Progenitor cell of endocrine pancreas (in vitro differentiated cells): ENCODE data around the gene TREX2. TPM values are rescaled to one million over a fixed set of nuclear protein-coding genes. Genes with fewer than 3 reads are reported as not detected.

Experiments
- DNase-seq: peaks from one replicate; pipeline ENCODE4 v3.0.0; 2021; ENCODE audit warnings: low spot score; ENCODE audit not compliant: unreplicated experiment
- H3K27ac Mint-ChIP-seq: 2 replicates; pipeline ENCODE4 v1.8.0; 2021; ENCODE audit warnings: mild to moderate bottlenecking, moderate library complexity, mixed read lengths
- H3K27me3 Mint-ChIP-seq: 2 replicates; pipeline ENCODE4 v1.8.0; 2021; ENCODE audit warnings: mixed read lengths
- H3K36me3 Mint-ChIP-seq: 2 replicates; pipeline ENCODE4 v1.8.0; 2022; ENCODE audit warnings: mixed read lengths; ENCODE audit not compliant: insufficient read depth
- H3K4me1 Mint-ChIP-seq: 2 replicates; pipeline ENCODE4 v1.8.0; 2021; ENCODE audit warnings: low read depth, mixed read lengths
- H3K4me3 Mint-ChIP-seq: 2 replicates; pipeline ENCODE4 v1.8.0; 2021; ENCODE audit warnings: low read depth, mild to moderate bottlenecking, moderate library complexity, mixed read lengths
- H3K9me3 Mint-ChIP-seq: 2 replicates; pipeline ENCODE4 v1.8.0; 2021; ENCODE audit warnings: low read depth, mixed read lengths
- total RNA-seq: library from RNA; stranded (reverse); gene quantifications from 2 replicates; pipeline ENCODE4 v1.2.1, GENCODE V29; 2021
- TF ChIP-seq, protein P1 (sequence below): fragments of 200-600 bp; sonication (generic); IDR thresholded peaks from one replicate; pipeline ENCODE4 v1.5.0; 2021; ENCODE audit warnings: antibody characterized with exemption, mild to moderate bottlenecking; ENCODE audit not compliant: unreplicated experiment

Gene TREX2
- total RNA-seq, 1 donor from 2014 or later: 0.41 TPM

DNA sequence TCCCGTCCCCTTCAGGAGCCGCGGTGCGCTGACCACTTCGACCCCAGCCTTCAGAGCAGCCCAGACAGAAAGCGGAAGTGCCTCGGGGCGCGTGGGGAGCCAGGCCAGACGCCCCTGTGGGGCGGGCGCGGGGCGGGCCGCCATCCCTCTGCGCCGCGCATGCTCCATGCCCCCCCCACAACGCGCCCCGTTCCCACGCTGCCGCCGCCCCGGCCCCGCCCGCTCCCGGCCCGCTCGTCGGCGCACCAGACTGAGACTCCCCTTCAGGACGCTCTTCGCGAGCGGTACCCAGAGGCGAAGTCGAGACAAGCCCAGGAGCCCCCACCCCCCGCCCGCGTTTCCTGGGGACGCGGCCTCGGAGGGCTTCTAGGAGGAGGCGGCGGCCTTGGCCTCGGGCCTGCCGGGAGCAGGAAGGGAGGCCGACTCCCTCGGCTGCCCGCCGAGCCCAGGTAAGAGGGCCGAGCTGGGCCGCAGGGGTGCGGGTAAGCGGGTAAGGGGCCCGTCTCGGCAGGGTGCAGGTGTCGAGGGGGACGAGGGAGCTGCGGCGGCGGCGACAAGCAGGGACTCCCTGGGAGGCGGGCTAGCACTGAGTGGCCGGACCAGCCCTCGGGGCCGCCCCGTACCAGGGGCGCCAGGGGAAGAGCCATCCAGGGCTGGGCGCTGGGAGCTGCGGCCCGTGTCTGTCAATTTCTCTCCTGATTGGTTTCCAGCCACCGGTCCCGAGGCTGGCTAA lies 34.4 kb downstream of the TREX2 start, which contains the start of gene ZFP92:
TSS of gene ZFP92 (plus strand) at position 218 of the 733 bp plus-strand sequence. CDS start 6,851 bp downstream, outside the sequence.
- peaks cover 22% of the 10 kb centered on the region for H3K27me3 Mint-ChIP-seq
- TF ChIP-seq, protein P1, sequence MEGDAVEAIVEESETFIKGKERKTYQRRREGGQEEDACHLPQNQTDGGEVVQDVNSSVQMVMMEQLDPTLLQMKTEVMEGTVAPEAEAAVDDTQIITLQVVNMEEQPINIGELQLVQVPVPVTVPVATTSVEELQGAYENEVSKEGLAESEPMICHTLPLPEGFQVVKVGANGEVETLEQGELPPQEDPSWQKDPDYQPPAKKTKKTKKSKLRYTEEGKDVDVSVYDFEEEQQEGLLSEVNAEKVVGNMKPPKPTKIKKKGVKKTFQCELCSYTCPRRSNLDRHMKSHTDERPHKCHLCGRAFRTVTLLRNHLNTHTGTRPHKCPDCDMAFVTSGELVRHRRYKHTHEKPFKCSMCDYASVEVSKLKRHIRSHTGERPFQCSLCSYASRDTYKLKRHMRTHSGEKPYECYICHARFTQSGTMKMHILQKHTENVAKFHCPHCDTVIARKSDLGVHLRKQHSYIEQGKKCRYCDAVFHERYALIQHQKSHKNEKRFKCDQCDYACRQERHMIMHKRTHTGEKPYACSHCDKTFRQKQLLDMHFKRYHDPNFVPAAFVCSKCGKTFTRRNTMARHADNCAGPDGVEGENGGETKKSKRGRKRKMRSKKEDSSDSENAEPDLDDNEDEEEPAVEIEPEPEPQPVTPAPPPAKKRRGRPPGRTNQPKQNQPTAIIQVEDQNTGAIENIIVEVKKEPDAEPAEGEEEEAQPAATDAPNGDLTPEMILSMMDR: no peak
- H3K36me3 Mint-ChIP-seq: no peaks in the 10 kb centered on the region
- H3K27ac Mint-ChIP-seq: no peak within 1 kb of the TSS
- H3K9me3 Mint-ChIP-seq: peaks cover 6% of the 10 kb centered on the region
- no peaks in the 10 kb centered on the region for H3K4me1 Mint-ChIP-seq
- peak within 1 kb of the TSS; percentile 63 for H3K4me3 Mint-ChIP-seq
- DNase-seq: no peak

DNA sequence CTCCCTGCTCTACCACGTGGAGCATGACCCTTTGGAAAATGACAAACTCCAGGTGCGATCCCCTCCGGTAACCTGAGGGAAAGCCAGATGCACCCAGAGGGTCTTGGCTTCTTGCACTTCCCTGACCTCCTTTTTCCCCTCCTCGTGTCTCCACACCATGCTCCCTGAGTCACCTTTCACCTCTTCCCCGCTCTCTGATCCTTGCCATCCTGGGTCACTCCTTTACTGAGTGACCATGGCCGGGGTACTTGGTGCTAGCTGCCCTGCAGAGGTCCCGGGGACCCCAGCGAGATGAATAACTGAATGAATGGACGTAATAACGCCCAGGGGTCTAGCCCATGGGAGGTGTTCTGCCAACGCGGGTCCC lies 35.0 kb downstream of the TREX2 start:
- H3K4me1 Mint-ChIP-seq: no peaks in the 10 kb centered on the region
- peaks cover 24% of the 10 kb centered on the region for H3K27me3 Mint-ChIP-seq
- TF ChIP-seq, protein P1: no peak
- no peak overlapping the region for H3K27ac Mint-ChIP-seq
- DNase-seq: no peak
- no peaks in the 10 kb centered on the region for H3K36me3 Mint-ChIP-seq
- peaks cover 5% of the 10 kb centered on the region for H3K9me3 Mint-ChIP-seq
- peak overlapping the region; percentile 63 for H3K4me3 Mint-ChIP-seq

DNA sequence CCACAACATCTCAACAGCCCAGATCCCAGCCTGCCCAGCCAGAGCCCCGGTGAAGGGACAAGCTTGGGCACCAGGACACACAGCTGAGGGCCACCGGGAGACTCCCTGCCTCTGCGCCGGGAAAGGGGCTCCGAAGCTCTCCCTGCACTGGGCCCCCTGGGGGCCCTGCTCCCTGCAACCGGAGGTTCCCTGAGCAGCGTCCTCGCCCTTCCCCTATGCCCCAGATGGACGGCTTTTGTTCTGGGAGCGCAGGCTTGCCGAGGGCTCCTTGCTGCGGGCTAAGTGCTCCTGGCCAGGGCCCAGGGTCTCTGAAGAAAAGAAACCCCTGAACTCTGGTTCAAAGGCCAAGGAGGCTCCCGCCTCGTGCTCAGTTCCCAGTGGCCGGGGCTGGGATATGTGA lies 35.5 kb downstream of the TREX2 start:
- Mint-ChIP-seq H3K9me3 (peaks cover 5% of the 10 kb centered on the region), H3K4me1 (no peaks in the 10 kb centered on the region), H3K4me3 (no peak overlapping the region), H3K27ac (no peak overlapping the region), H3K27me3 (peaks cover 29% of the 10 kb centered on the region), H3K36me3 (no peaks in the 10 kb centered on the region)
- TF ChIP-seq, protein P1: no peak
- no peak for DNase-seq

DNA sequence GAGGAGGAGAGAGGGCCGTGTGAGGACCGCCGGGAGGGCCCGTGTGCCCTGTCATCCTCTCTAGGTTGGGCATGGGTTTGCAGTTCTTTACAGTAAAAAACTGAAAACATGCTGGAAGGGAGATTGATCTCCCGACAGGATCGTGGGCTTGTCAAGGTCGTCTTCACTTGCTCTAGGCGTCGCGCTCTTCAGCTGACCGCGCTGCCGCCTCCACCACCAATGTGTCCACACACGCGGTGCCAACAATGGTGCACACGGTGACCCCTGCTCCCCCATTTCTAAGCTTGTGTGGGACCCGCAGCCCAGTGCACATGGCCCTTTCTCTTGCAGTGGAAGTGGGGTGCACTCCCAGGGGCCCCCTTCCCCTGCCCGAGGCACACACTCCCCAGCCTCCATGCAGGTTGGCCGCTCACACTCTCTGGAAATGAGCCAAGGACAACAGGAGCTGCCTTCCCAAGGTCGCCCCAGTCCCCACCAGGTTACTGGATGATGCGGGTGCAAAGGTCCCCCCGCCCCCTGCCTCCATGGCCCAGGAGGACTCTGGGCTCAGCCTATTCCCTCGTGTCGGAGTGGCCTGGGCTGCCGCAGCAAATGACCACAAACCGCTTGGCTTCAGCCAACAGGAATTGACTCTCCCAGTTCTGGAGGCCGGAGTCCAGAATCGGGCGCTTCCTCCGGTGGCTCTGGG lies 36.3 kb downstream of the TREX2 start:
- Mint-ChIP-seq H3K27ac (no peak overlapping the region), H3K36me3 (no peaks in the 10 kb centered on the region), H3K4me3 (no peak overlapping the region), H3K4me1 (no peaks in the 10 kb centered on the region), H3K9me3 (peaks cover 5% of the 10 kb centered on the region), H3K27me3 (peaks cover 32% of the 10 kb centered on the region)
- TF ChIP-seq, protein P1: no peak
- DNase-seq: no peak

DNA sequence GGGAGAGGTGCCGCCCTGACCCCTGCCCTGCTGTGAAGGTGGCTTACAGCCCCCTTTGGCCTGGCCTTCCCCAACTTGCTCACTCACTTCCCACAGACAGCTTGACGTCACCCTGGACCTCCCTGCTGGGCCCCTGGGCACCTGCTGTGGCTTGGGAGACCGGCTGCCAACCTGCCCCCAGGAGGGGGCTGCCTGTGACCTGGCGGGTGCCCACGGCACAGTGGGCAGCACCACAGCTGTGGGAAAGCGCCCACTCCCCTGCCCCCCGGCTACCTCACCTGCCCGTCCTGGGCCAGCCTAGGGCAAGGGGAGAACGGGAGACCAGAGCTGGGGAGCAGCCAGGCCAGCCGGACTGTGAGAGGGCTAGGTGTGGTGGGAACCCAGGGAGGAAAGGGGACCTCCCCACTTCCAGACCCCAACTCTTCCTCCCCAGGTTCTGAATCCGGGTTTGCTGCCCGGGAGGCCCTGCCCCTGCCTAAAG lies 36.9 kb downstream of the TREX2 start:
- TF ChIP-seq, protein P1: no peak
- no peak overlapping the region for H3K27ac Mint-ChIP-seq
- H3K36me3 Mint-ChIP-seq: no peaks in the 10 kb centered on the region
- no peaks in the 10 kb centered on the region for H3K4me1 Mint-ChIP-seq
- DNase-seq: no peak
- H3K4me3 Mint-ChIP-seq: no peak overlapping the region
- H3K9me3 Mint-ChIP-seq: peaks cover 5% of the 10 kb centered on the region
- H3K27me3 Mint-ChIP-seq: peaks cover 34% of the 10 kb centered on the region
